Neuronal stem cell (in vitro differentiated cells): Measurements from ENCODE around the gene DGKG.

Source experiments
- DNase-seq: peaks from one replicate; pipeline ENCODE4 v3.0.0-alpha.2; 2013; ENCODE audit warnings: low spot score
- H2AFZ ChIP-seq: one replicate; pipeline ENCODE4 v1.6.1; 2013; ENCODE audit warnings: mild to moderate bottlenecking, low read length, inconsistent platforms
- H2AK5ac ChIP-seq: 2 replicates; pipeline ENCODE4 v1.6.1; 2013; ENCODE audit warnings: low read depth, mild to moderate bottlenecking, inconsistent platforms, low read length, moderate library complexity, mixed read lengths
- H2BK120ac ChIP-seq: 2 replicates; pipeline ENCODE4 v1.6.1; 2013; ENCODE audit warnings: low read depth, mild to moderate bottlenecking, inconsistent platforms, low read length, moderate library complexity, mixed read lengths
- H2BK12ac ChIP-seq: one replicate; pipeline ENCODE4 v1.6.1; 2013; ENCODE audit warnings: low read length, inconsistent platforms
- H2BK15ac ChIP-seq: 2 replicates; pipeline ENCODE4 v1.6.1; 2013; ENCODE audit warnings: mild to moderate bottlenecking, low read length, inconsistent platforms, mixed read lengths
- H2BK5ac ChIP-seq: one replicate; pipeline ENCODE4 v1.6.1; 2013; ENCODE audit warnings: inconsistent platforms, mild to moderate bottlenecking, low read length, moderate library complexity
- H3K14ac ChIP-seq: one replicate; pipeline ENCODE4 v1.6.1; 2013; ENCODE audit warnings: low read length, inconsistent platforms
- H3K18ac ChIP-seq: 2 replicates; pipeline ENCODE4 v1.6.1; 2013; ENCODE audit warnings: low read length, inconsistent platforms
- H3K23ac ChIP-seq: 2 replicates; pipeline ENCODE4 v1.6.1; 2013; ENCODE audit warnings: low read depth, mild to moderate bottlenecking, mixed read lengths, low read length, inconsistent platforms; ENCODE audit not compliant: poor library complexity
- H3K27ac ChIP-seq: replicated peaks from 3 replicates; pipeline ENCODE4 v1.5.1; 2013; ENCODE audit warnings: low read length, inconsistent platforms
- H3K27me3 ChIP-seq, 3 experiments: 2 replicates each; pipeline ENCODE4 v1.6.1; 2013; ENCODE audit warnings: low read length in 3 of 3, mild to moderate bottlenecking in 2 of 3, inconsistent platforms in 1 of 3, low read depth in 1 of 3, mixed read lengths in 1 of 3, moderate library complexity in 1 of 3; ENCODE audit not compliant: control insufficient read depth in 3 of 3, insufficient read depth in 3 of 3
- H3K36me3 ChIP-seq, 2 donors: replicated peaks in 1 of 2; 2 replicates each; pipeline ENCODE4 v1.6.1; 2013; ENCODE audit warnings: low read length in 2 of 2; ENCODE audit not compliant: control insufficient read depth in 2 of 2, insufficient read depth in 2 of 2
- H3K4ac ChIP-seq: 2 replicates; pipeline ENCODE4 v1.6.1; 2013; ENCODE audit warnings: inconsistent platforms, mild to moderate bottlenecking, low read length, moderate library complexity
- H3K4me1 ChIP-seq, 2 donors: 1 replicate in 1 of 2; 2 replicates in 1 of 2; pipeline ENCODE4 v1.6.1; 2013; ENCODE audit warnings: low read length in 2 of 2, low read depth in 1 of 2; ENCODE audit not compliant: control insufficient read depth in 2 of 2, insufficient read depth in 1 of 2
- H3K4me2 ChIP-seq: one replicate; pipeline ENCODE4 v1.6.1; 2013; ENCODE audit warnings: mild to moderate bottlenecking, low read length, inconsistent platforms; ENCODE audit not compliant: insufficient read depth, poor library complexity, severe bottlenecking
- H3K4me3 ChIP-seq, 2 donors: 2 replicates each; pipeline ENCODE4 v1.5.1; 2013; ENCODE audit warnings: low read length in 2 of 2, mild to moderate bottlenecking in 2 of 2, inconsistent platforms in 1 of 2, moderate library complexity in 1 of 2
- H3K79me1 ChIP-seq: one replicate; pipeline ENCODE4 v1.6.1; 2013; ENCODE audit warnings: low read depth, mild to moderate bottlenecking, inconsistent platforms, low read length, moderate library complexity
- H3K9ac ChIP-seq: one replicate; pipeline ENCODE4 v1.6.1; 2013; ENCODE audit warnings: mild to moderate bottlenecking, low read depth, low read length, inconsistent platforms; ENCODE audit not compliant: poor library complexity
- H3K9me3 ChIP-seq, 2 donors: replicated peaks in 1 of 2; 2 replicates each; pipeline versions ENCODE3 to v1.6.1; 2013; ENCODE audit warnings: low read length in 2 of 2, mild to moderate bottlenecking in 2 of 2, inconsistent platforms in 1 of 2, low read depth in 1 of 2, mixed read lengths in 1 of 2, moderate library complexity in 1 of 2; ENCODE audit not compliant: control insufficient read depth in 2 of 2, insufficient read depth in 1 of 2
- H4K8ac ChIP-seq: one replicate; pipeline ENCODE4 v1.6.1; 2013; ENCODE audit warnings: low read depth, mild to moderate bottlenecking, inconsistent platforms, low read length, moderate library complexity
- H4K91ac ChIP-seq: one replicate; pipeline ENCODE4 v1.6.1; 2013; ENCODE audit warnings: low read length, low read depth, mild to moderate bottlenecking, inconsistent platforms; ENCODE audit not compliant: poor library complexity
- WGBS, 2 donors: extraction: QIAGEN DNeasy Blood & Tissue Kit; methylation state at CpG; one replicate each; pipeline ENCODE4 v1.1.7; 2013; ENCODE audit warnings: missing lambda C conversion rate in 2 of 2, mixed read lengths in 1 of 2; ENCODE audit not compliant: insufficient read length in 2 of 2, insufficient replicate concordance in 1 of 2; ENCODE audit errors: extremely low coverage in 2 of 2; 5-methylcytosine and 5-hydroxymethylcytosine counted together

DGKG gene

GRCh38 chr3:186125118-186125517 lies 236.9 kb downstream of the DGKG start:
- H3K4me2 ChIP-seq: no peak overlapping the region
- H3K36me3 ChIP-seq: no peaks in the 10 kb centered on the region
- no peak overlapping the region for H3K14ac ChIP-seq
- no peak overlapping the region for H3K23ac ChIP-seq
- H2AK5ac ChIP-seq: no peak overlapping the region
- H4K91ac ChIP-seq: no peak overlapping the region
- no peak overlapping the region for H2BK5ac ChIP-seq
- H3K4me3 ChIP-seq: peak overlapping the region in 1 of 2 donors; percentile 25
- H2AFZ ChIP-seq: no peak overlapping the region
- H3K18ac ChIP-seq: no peak overlapping the region
- H3K9me3 ChIP-seq: no peaks in the 10 kb centered on the region
- no peak overlapping the region for H3K4ac ChIP-seq
- H3K27ac ChIP-seq: no peak overlapping the region
- no peaks in the 10 kb centered on the region for H3K79me1 ChIP-seq
- H4K8ac ChIP-seq: no peak overlapping the region
- no peak overlapping the region for H3K9ac ChIP-seq
- H2BK120ac ChIP-seq: no peak overlapping the region
- peaks cover 0 to 6% (median 0%) of the 10 kb centered on the region in 3 experiments for H3K27me3 ChIP-seq
- no peak for DNase-seq
- peak overlapping the region; percentile 51 for H2BK12ac ChIP-seq
- H3K4me1 ChIP-seq: peaks cover 0 to 21% of the 10 kb centered on the region in 2 donors
- WGBS, 2 donors: no CpG with 5 or more reads among the region's 2 CpGs
- no peak overlapping the region for H2BK15ac ChIP-seq

GRCh38 chr3:186124592-186124991 lies 237.4 kb downstream of the DGKG start:
- Histone ChIP-seq H4K8ac (no peak overlapping the region), H2AFZ (no peak overlapping the region), H2BK12ac (no peak overlapping the region), H3K27me3 (peaks cover 0 to 6% (median 0%) of the 10 kb centered on the region in 3 experiments), H3K27ac (no peak overlapping the region), H4K91ac (no peak overlapping the region), H3K36me3 (no peaks in the 10 kb centered on the region), H3K9ac (no peak overlapping the region), H3K9me3 (no peaks in the 10 kb centered on the region), H2BK120ac (no peak overlapping the region), H3K4me3 (no peak overlapping the region), H2BK15ac (no peak overlapping the region), H3K14ac (no peak overlapping the region), H3K4me1 (peaks cover 0 to 21% of the 10 kb centered on the region in 2 donors), H3K18ac (no peak overlapping the region), H2BK5ac (no peak overlapping the region), H3K4ac (no peak overlapping the region), H3K4me2 (no peak overlapping the region), H3K23ac (no peak overlapping the region), H2AK5ac (no peak overlapping the region), H3K79me1 (no peaks in the 10 kb centered on the region)
- WGBS, 2 donors: no CpG with 5 or more reads among the region's 5 CpGs
- no peak for DNase-seq

- Histone ChIP-seq H2BK15ac (no peak overlapping the region), H2AK5ac (no peak overlapping the region), H3K36me3 (no peaks in the 10 kb centered on the region), H3K4ac (no peak overlapping the region), H3K9ac (no peak overlapping the region), H2BK5ac (no peak overlapping the region), H3K18ac (no peak overlapping the region), H3K27ac (no peak overlapping the region), H3K27me3 (peaks cover 0 to 19% (median 0%) of the 10 kb centered on the region in 3 experiments), H2AFZ (no peak overlapping the region), H4K8ac (no peak overlapping the region), H4K91ac (no peak overlapping the region), H3K9me3 (no peaks in the 10 kb centered on the region), H3K23ac (no peak overlapping the region), H3K4me2 (no peak overlapping the region), H3K79me1 (no peaks in the 10 kb centered on the region), H2BK120ac (no peak overlapping the region), H3K14ac (no peak overlapping the region), H2BK12ac (no peak overlapping the region), H3K4me1 (peaks cover 0 to 15% of the 10 kb centered on the region in 2 donors), H3K4me3 (no peak overlapping the region)
- DNase-seq: no peak
- WGBS, 2 donors: no CpG with 5 or more reads among the region's 5 CpGs
Observed at GRCh38 chr3:186123012-186123411, 239.0 kb downstream of the DGKG start.

GRCh38 chr3:186121968-186122367 lies 240.1 kb downstream of the DGKG start:
- H3K4ac ChIP-seq: no peak overlapping the region
- no peaks in the 10 kb centered on the region for H3K36me3 ChIP-seq
- peaks cover 0 to 15% of the 10 kb centered on the region in 2 donors for H3K4me1 ChIP-seq
- no peak overlapping the region for H4K8ac ChIP-seq
- no peak overlapping the region for H2AFZ ChIP-seq
- H3K18ac ChIP-seq: no peak overlapping the region
- no peak overlapping the region for H3K4me3 ChIP-seq
- no peak for DNase-seq
- H3K14ac ChIP-seq: no peak overlapping the region
- H3K27me3 ChIP-seq: peaks cover 0 to 19% (median 0%) of the 10 kb centered on the region in 3 experiments
- no peak overlapping the region for H2BK5ac ChIP-seq
- no CpG with 5 or more reads among the region's 2 CpGs for WGBS, 2 donors
- no peak overlapping the region for H2BK120ac ChIP-seq
- H2AK5ac ChIP-seq: no peak overlapping the region
- H3K9ac ChIP-seq: no peak overlapping the region
- no peak overlapping the region for H3K23ac ChIP-seq
- H4K91ac ChIP-seq: no peak overlapping the region
- H3K9me3 ChIP-seq: no peaks in the 10 kb centered on the region
- no peaks in the 10 kb centered on the region for H3K79me1 ChIP-seq
- H3K27ac ChIP-seq: no peak overlapping the region
- no peak overlapping the region for H2BK15ac ChIP-seq
- no peak overlapping the region for H2BK12ac ChIP-seq
- no peak overlapping the region for H3K4me2 ChIP-seq
